Measurements from ENCODE around the gene TRAF3IP3.

TRAF3IP3 gene

GRCh38 chr1:209738270-209738669 lies 17.6 kb upstream of the TRAF3IP3 start:
- DNase-seq (ENCODE audit: low read depth), result no peak

- no peak for DNase-seq (ENCODE audit: low read depth)
These were observed 14.7 kb upstream of the TRAF3IP3 start for GRCh38 chr1:209741193-209741592.

GRCh38 chr1:209741889-209742288 lies 14.0 kb upstream of the TRAF3IP3 start:
- DNase-seq (ENCODE audit: low read depth), result no peak

GRCh38 chr1:209742409-209743144 lies 13.3 kb upstream of the TRAF3IP3 start:
- DNase-seq (ENCODE audit: low read depth), result peak; percentile 58

- DNase-seq (ENCODE audit: low read depth), result peak; percentile 38
These were observed 12.7 kb upstream of the TRAF3IP3 start for GRCh38 chr1:209743145-209743482.

GRCh38 chr1:209746451-209747165 lies 9.2 kb upstream of the TRAF3IP3 start:
- DNase-seq (ENCODE audit: low read depth), result no peak

GRCh38 chr1:209747580-209748262 lies 8.1 kb upstream of the TRAF3IP3 start:
- DNase-seq (ENCODE audit: low read depth), result peak; percentile 92

- no peak for DNase-seq (ENCODE audit: low read depth)
These were observed 7.2 kb upstream of the TRAF3IP3 start for GRCh38 chr1:209748620-209749019.

GRCh38 chr1:209749205-209749604 lies 6.6 kb upstream of the TRAF3IP3 start:
- no peak for DNase-seq (ENCODE audit: low read depth)

GRCh38 chr1:209749670-209750323 lies 6.1 kb upstream of the TRAF3IP3 start:
- no peak for DNase-seq (ENCODE audit: low read depth)

GRCh38 chr1:209751627-209752231 lies 4.1 kb upstream of the TRAF3IP3 start:
- DNase-seq (ENCODE audit: low read depth), result no peak

GRCh38 chr1:209752890-209753289 lies 3.0 kb upstream of the TRAF3IP3 start:
- no peak for DNase-seq (ENCODE audit: low read depth)

- no peak for DNase-seq (ENCODE audit: low read depth)
These were observed 597 bp upstream of the TRAF3IP3 start for GRCh38 chr1:209755256-209755655.

- DNase-seq (ENCODE audit: low read depth), result no peak
These were observed 977 bp downstream of the TRAF3IP3 start for GRCh38 chr1:209756615-209757445.

GRCh38 chr1:209758400-209758799 lies 2.5 kb downstream of the TRAF3IP3 start:
- DNase-seq (ENCODE audit: low read depth), result no peak

- DNase-seq (ENCODE audit: low read depth), result no peak
These were observed 4.0 kb downstream of the TRAF3IP3 start for GRCh38 chr1:209759829-209760359.

- DNase-seq (ENCODE audit: low read depth), result no peak
These were observed 5.3 kb downstream of the TRAF3IP3 start for GRCh38 chr1:209761011-209761635.

- DNase-seq (ENCODE audit: low read depth), result no peak
These were observed 10.2 kb downstream of the TRAF3IP3 start for GRCh38 chr1:209766051-209766450.

GRCh38 chr1:209767096-209767495 lies 11.2 kb downstream of the TRAF3IP3 start:
- no peak for DNase-seq (ENCODE audit: low read depth)

GRCh38 chr1:209767706-209768105 lies 11.9 kb downstream of the TRAF3IP3 start:
- DNase-seq (ENCODE audit: low read depth), result no peak

Measured in ELR (cell line).